Epithelial cell of prostate (primary cell): ENCODE measurements around the gene CBX7.
"Not testable (repeated sequence)": the region's sequence is repeated elsewhere in the genome, so short reads cannot be mapped to it uniquely, and the experiment has no call there.

Experiments used
- DNase-seq: peaks from one replicate; pipeline ENCODE4 v3.0.0-alpha.2; 2011; ENCODE audit warnings: low read depth, low spot score
- H3K27ac ChIP-seq: fragments of 450-650 bp; 2 replicates; pipeline ENCODE4 v1.5.1; 2017; ENCODE audit warnings: mild to moderate bottlenecking

The CBX7 gene

GRCh38 chr22:39175353-39176142 lies 23.1 kb upstream of the CBX7 start:
- peak overlapping the region; percentile 54 for H3K27ac ChIP-seq
- no peak for DNase-seq

GRCh38 chr22:39174498-39175352 lies 22.2 kb upstream of the CBX7 start:
- DNase-seq: no peak
- peak overlapping the region; percentile 54 for H3K27ac ChIP-seq

GRCh38 chr22:39173787-39174497 lies 21.5 kb upstream of the CBX7 start:
- H3K27ac ChIP-seq: peak overlapping the region; percentile 54
- no peak for DNase-seq

GRCh38 chr22:39173050-39173706 lies 20.7 kb upstream of the CBX7 start:
- no peak overlapping the region for H3K27ac ChIP-seq
- no peak for DNase-seq

- DNase-seq, H3K27ac ChIP-seq: not testable (repeated sequence)
These were observed 20.0 kb upstream of the CBX7 start for GRCh38 chr22:39172265-39173049.

GRCh38 chr22:39171623-39172264 lies 19.3 kb upstream of the CBX7 start:
- DNase-seq: no peak
- no peak overlapping the region for H3K27ac ChIP-seq

- no peak for DNase-seq
- no peak overlapping the region for H3K27ac ChIP-seq
These were observed 18.5 kb upstream of the CBX7 start for GRCh38 chr22:39170825-39171622.

- DNase-seq: no peak
- H3K27ac ChIP-seq: no peak overlapping the region
These were observed 17.5 kb upstream of the CBX7 start for GRCh38 chr22:39169797-39170466.

GRCh38 chr22:39166547-39166946 lies 14.1 kb upstream of the CBX7 start:
- DNase-seq: no peak
- H3K27ac ChIP-seq: no peak overlapping the region

GRCh38 chr22:39156093-39156492 lies 3.6 kb upstream of the CBX7 start:
- H3K27ac ChIP-seq, DNase-seq: not testable (repeated sequence)

GRCh38 chr22:39155421-39155820 lies 2.9 kb upstream of the CBX7 start:
- DNase-seq: no peak

GRCh38 chr22:39153220-39153717 lies 789 bp upstream of the CBX7 start:
- no peak overlapping the region for H3K27ac ChIP-seq
- no peak for DNase-seq

More at GRCh38 chr22:39155421-39155820, 2.9 kb upstream of the CBX7 start:
- H3K27ac ChIP-seq: no peak overlapping the region

- DNase-seq: no peak
- H3K27ac ChIP-seq: no peak overlapping the region
These were observed 413 bp downstream of the CBX7 start for GRCh38 chr22:39152024-39152510.

- DNase-seq: no peak
- no peak overlapping the region for H3K27ac ChIP-seq
These were observed 1.0 kb downstream of the CBX7 start for GRCh38 chr22:39151329-39151975.

- H3K27ac ChIP-seq: no peak overlapping the region
These were observed 1.6 kb downstream of the CBX7 start for GRCh38 chr22:39150848-39151215.

GRCh38 chr22:39149915-39150847 lies 2.3 kb downstream of the CBX7 start:
- no peak overlapping the region for H3K27ac ChIP-seq
- no peak for DNase-seq

More at GRCh38 chr22:39150848-39151215, 1.6 kb downstream of the CBX7 start:
- no peak for DNase-seq
